VCaP (cell line): Measurements from ENCODE around the gene LAMA4.

ENCODE experiments used
- H3K27ac ChIP-seq: fragments of 450-650 bp; 2 replicates; pipeline ENCODE4 v1.5.1; 2017
- TF ChIP-seq, protein P1 (sequence below): fragments of 450-650 bp; conservative IDR thresholded peaks from 2 replicates; pipeline ENCODE4 v1.5.1; 2017; ENCODE audit warnings: mild to moderate bottlenecking, moderate library complexity

The LAMA4 gene

GRCh38 chr6:112172540-112172939 lies 81.8 kb downstream of the LAMA4 start:
- no peak overlapping the region for H3K27ac ChIP-seq
- TF ChIP-seq, protein P1, sequence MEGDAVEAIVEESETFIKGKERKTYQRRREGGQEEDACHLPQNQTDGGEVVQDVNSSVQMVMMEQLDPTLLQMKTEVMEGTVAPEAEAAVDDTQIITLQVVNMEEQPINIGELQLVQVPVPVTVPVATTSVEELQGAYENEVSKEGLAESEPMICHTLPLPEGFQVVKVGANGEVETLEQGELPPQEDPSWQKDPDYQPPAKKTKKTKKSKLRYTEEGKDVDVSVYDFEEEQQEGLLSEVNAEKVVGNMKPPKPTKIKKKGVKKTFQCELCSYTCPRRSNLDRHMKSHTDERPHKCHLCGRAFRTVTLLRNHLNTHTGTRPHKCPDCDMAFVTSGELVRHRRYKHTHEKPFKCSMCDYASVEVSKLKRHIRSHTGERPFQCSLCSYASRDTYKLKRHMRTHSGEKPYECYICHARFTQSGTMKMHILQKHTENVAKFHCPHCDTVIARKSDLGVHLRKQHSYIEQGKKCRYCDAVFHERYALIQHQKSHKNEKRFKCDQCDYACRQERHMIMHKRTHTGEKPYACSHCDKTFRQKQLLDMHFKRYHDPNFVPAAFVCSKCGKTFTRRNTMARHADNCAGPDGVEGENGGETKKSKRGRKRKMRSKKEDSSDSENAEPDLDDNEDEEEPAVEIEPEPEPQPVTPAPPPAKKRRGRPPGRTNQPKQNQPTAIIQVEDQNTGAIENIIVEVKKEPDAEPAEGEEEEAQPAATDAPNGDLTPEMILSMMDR = no peak

GRCh38 chr6:112169541-112169940 lies 84.8 kb downstream of the LAMA4 start:
- TF ChIP-seq, protein P1 = no peak
- no peak overlapping the region for H3K27ac ChIP-seq

DNA sequence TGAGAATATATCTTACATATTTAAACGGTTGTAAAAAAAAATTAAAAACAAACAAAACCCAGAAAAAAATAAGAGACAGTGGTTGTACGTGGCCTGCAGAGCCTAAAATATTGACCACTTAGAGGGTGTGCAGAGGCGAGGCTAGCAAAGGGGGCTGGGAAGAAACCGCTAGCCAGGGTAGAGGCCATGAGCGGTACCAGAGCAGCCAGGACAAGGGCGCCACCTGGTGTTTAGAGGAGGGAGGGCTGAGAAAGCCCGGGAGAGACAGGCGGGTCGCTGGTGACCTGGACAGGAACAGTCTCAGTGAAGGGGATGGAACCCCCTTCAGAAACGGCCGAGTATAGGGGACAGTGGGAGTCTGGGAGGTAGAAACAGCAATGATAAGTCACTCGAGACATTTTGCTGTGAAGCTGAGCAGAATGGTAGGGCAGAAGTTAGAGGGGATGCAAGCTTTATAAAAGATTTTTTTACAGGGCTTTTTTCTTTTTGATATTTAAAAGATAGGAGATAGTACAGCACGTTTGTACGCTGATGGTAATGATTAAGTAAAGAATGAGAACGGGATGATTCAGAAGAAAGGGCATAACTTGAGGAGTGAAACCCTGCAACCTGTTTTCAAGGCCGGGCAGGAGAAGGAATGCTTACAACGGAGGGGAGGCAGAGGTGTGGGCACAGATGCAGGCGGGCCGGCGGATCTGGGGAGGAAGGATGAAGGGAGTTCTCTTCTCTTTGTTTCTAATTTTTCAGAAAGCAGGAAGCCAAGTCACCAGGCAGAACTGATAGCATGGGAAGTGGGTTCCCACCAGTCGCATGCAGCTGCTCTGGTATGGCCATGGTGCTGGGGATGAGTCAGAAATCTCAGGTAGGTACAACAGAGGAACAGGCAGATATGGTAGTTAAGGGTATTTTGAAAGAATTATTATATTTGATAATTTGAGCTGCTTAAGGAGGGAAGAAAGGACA lies 90.8 kb downstream of the LAMA4 start:
- no peak overlapping the region for H3K27ac ChIP-seq
- TF ChIP-seq, protein P1 = peak; percentile 97

- TF ChIP-seq, protein P1 = no peak
- H3K27ac ChIP-seq = no peak overlapping the region
These were observed 93.6 kb downstream of the LAMA4 start for GRCh38 chr6:112160745-112161144.

DNA sequence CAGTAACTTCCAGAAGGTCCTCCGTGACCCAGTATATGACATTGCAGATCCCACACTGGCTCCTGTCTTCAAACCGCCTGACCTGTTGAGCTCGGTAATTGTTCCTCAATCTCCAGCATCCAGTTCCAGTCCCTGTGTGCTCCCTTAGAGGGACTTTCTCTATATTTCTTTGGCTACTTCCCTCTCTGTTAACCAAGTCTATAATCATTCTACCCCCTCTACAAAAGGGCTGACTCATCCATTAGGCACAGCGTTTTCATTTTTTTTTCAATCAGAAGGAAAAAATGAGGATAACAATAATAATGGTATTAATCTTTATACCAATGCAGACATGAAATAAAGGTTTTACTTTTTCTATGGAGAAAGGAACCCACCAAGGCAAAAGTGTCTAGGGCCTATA lies 97.7 kb downstream of the LAMA4 start:
- TF ChIP-seq, protein P1 = no peak
- no peak overlapping the region for H3K27ac ChIP-seq

GRCh38 chr6:112155886-112156285 lies 98.5 kb downstream of the LAMA4 start:
- TF ChIP-seq, protein P1 = no peak
- H3K27ac ChIP-seq = no peak overlapping the region

- H3K27ac ChIP-seq = no peak overlapping the region
- TF ChIP-seq, protein P1 = no peak
These were observed 99.7 kb downstream of the LAMA4 start for GRCh38 chr6:112154711-112155110.
